Measurements from ENCODE around the gene LEO1.
"Not testable (repeated sequence)": the region's sequence is repeated elsewhere in the genome, so short reads cannot be mapped to it uniquely, and the experiment has no call there.

Gene LEO1

DNA sequence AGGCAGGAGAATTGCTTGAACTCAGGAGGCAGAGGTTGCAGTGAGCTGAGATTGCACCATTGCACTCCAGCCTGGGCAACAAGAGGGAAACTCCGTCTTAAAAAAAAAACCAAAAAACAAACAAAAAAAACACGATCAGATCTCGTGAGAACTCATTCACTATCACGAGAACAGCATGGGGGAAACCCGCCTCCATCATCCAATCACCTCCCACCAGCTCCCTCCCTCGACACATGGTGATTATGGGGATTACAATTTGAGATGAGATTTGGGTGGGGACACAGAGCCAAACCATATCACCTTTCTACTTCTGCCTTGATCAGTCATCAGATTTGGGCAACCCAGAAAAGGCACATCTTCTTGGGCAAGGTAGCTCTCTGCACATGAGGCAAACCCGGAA, 31.5 kb upstream of the LEO1 start:
- DNase-seq = not testable (repeated sequence)

DNA sequence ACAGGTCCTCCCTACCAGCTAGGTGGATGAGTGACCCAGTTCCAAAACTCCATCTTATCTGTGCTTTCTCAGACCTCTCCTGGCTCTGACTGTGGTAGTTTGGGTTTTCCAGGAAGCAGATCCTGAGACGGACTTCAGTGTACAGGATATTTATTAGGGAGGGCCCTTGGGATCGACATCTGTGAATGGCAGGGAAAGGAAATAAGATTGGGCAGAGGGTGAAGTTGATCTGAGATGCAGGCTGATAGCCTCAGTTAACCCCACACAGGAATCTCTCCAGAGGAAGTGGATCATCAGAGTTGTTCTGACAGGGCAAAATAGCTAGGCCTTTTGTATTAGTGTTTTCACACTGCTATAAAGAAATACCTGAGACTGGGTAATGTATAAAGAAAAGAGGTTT, 30.8 kb upstream of the LEO1 start:
- DNase-seq = no peak

DNA sequence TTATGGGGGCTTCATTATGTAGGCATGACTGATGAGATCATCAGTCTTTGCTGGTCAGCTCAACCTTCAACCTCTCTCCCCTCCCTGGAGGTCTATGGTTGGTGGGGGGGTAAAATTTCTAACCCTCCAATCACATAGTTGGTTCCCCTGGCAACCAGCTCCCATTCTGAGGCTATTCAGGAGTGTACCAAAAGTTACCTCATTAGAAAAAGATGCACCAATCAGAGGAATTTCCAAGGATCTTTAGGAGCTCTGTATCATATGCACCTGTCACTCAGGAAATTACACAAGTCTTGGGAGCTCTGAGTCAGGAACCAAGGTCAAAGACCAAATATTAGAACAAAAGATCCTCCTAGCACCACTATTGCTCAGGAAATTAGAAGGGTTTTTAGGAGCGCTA, 21.4 kb upstream of the LEO1 start:
- no peak for DNase-seq

DNA sequence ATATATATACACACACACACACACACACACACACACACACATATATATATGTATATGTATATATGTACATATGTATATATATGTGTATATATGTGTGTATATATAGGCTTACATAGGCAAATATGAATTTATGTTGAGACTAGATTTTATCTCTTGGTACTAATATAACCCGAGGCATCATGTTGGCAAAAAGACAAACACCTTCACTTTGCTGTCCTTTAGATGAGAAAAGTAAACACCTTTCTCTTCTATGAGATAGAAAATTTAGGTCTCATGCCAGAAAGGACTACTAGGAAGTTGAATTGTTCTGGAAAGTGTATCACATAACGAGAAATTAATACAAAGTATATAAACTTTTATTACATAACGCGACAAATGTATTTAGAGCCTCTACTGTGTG, 19.6 kb upstream of the LEO1 start:
- DNase-seq = no peak

DNA sequence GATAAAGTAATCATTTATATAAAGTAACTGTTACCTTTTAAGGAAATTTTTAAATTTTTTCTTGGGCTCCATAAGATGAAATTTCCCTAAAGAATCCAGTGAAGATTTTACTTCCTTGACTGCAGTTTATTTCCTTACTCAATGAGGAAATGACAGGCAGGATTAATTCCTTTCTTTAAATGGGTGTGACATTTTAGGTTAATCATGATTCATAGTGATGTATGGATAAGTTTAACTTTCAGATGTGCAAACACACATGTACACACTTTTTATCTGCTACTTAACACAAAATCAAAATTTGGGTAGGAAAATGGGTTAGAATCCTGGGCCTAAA, 11.2 kb upstream of the LEO1 start:
- no peak for DNase-seq

DNA sequence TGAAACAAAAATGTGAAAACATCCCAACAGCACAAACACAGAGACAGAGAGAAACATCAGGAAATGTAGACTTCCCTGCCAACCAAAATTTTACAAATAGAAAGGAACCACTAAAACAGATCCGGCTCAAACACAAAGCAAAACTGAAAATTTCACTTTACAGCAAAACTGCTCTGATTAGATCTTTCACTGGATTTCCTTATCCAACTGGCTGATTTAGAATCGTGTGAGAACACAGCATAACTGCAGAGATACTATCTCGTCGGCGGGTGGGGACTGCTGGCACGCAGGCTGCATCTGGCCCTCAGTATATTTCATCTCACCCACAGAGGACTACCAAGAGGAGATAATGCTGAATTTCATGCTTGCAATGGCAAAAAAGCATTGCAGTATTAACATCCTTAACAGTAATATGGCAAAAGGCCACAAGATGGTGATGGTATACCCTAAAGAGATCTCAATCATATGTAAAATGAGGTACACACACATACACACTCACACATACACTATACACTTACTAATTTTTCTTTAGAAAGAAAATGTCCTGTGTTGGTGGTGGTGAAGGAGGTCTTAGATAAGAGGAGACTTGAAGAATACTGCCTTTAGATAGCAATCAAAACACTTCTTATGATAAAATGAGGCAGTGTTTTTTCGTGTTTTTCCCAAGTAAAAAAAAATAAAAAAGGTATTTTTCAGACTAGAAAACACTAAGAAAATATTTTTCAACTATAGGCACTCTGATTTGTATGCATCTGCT, 10.6 kb upstream of the LEO1 start:
- DNase-seq = peak; percentile 2

DNA sequence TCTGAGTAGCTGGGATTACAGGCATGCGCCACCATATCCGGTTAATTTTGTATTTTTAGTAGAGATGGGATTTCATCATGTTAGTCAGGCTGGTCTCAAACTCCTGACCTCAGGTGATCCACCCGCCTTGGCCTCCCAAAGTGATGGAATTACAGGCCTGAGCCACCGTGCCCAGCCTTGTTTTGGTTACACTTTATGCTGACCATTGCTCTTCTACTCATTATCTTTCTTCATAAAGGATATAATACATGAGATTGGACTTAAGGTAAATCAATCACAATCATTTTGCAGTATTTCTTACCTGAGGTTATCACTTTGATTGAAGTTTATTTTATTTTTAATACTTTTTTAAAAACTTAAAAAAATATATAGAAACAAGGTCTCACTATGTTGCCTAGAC, 2.2 kb upstream of the LEO1 start:
- no peak for DNase-seq

DNA sequence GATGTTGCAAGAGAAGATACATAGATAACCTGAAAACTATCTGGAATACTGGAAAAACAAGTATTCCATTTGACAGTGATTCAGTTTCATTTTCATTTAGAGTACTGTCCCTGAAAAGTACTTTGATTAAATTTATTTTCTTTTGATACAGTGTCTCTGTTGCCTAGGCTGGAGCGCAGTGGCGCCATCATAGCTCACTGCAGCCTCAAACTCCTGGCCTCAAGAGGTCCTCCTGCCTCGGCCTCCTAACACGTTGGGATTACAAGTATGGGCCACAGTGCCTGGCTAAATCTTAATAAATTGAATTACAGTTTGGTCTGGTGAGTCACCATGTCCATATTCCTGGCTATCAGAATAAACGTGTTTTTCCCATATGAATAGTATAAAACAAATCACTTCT, 1.6 kb upstream of the LEO1 start:
- no peak for DNase-seq

DNA sequence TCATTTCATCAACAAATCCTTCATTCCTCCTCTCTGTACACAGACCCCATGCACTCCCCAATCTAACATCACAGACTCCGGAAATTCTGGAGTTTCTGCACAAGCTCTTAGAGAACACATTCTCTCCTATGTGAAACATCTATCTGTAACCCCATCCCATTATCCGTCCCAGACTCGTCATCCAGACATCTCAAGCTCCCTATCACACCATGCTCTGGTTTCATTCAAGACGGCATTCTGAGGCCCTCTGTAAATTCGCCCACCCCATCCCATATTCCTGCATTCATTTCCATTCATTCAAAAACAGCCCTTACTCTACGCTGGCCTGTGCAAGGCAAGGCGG, 575 bp downstream of the LEO1 start:
- DNase-seq = no peak

DNA sequence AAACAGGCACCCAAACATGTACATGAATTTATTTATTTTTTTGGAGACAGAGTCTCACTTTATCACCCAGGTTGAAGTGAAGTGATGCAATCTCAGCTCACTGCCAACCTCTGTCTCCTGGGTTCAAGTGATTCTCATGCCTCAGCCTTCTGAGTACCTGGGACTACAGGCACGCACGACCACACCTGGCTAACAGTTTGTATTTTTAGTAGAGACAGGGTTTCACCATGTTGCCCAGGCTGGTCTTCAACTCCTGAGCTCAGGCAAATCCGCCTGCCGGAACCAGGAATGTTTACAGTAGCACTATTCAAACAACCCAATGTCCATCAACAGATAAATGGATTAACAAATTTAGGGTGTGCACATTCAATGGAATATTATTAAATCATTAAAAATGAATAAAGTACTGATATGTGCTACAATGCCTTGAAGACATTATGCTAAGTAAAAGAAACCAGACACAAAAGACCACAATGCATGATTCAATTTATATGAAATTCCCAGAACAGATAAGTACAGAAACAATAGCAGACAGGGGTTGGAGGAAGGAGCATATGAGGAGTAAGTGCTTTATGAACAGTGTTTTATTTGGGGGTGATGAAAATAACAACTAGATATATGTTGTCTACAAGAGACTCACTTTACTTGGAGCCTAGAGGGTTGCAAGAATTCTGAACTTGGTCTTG, 1.3 kb downstream of the LEO1 start:
- DNase-seq = no peak

DNA sequence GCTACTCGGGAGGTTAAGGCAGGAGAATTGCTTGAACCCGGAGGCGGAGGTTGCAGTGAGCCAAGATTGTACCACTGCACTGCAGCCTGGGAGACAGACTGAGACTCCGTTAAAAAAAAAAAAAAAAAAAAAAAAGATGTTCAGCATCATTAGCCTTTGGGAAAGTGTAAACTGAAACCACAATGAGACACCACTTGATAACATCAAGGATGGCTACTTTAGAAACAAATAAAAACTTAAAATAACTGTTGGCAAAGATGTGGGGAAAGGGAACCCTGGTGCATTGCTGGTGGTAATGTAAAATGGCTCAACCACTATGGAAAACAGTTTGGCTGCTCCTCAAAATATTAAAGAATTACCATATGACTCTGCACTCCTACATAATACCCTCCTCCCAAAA, 1.9 kb downstream of the LEO1 start:
- no peak for DNase-seq

DNA sequence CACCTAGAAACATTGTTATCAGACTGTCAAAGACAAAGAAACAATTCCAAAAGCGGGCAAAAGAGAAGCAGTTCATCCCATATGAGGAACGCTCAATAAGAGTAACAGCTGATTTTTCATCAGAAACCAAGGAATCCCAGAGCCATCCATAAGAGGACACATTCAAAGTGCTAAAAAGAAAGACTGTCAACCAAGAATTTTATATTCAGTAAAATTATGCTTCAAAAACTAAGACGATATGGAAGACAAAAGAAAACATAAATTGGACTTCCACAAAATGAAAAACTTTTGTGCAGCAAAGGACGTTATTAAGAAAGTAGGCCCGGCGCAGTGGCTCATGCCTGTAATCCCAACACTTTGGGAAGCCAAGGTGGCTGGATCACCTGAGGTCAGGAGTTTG, 4.0 kb downstream of the LEO1 start:
- DNase-seq = no peak

DNA sequence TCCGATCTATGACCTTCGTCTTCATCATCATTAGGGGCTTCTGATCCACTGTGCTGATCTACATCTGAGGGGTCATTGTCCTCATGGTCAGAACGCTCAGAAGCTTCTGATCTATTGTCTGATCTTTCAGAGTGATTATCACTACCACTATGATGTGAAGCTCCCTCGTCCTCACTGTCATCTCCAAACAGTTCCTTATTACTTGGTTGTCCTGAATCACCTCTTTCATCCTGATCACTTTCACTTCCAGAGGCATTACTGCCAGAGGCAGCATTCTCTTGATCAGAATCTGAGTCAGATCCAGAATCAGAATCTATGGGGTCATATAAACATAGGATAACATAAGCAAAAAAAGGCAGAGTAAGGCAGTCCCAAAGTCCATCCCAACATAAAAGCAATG, 5.4 kb downstream of the LEO1 start:
- DNase-seq = no peak

DNA sequence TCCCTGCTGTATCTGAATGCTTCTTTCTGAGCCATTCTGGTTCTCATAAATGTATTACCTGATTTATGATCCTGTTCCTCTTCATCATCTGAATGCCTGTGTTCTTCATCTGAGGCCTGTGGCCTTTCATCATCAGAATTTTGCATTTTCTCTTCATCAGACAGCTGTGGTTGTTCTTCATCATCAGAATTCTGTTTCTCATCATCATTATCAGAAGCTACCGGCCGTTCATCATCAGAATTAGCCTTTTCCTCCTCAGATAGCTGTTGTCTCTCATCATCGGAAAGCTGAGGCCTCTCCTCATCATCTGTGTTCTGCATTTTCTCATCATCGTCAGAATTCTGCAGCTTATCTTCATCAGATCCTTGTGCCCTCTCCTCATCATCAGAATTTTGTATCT, 5.9 kb downstream of the LEO1 start:
- no peak for DNase-seq

DNA sequence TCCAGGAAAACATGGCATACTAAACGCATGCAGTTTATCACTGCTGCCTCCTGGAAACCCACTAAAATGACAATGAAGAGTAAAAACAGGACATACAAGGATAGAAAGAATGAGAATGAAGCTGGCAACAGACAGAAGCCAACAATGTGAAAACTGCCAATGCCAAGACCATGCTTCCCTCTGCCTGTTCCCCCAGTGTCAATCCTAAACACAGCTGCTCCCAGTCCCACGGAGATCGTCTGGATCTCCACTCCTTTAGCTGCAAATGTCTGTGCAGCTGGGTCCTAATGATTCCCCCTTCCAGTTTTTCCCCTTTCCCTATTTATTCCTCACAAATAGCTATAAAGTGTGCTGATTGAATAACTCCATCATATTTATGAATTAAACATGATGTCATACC, 16.1 kb downstream of the LEO1 start:
- no peak for DNase-seq

DNA sequence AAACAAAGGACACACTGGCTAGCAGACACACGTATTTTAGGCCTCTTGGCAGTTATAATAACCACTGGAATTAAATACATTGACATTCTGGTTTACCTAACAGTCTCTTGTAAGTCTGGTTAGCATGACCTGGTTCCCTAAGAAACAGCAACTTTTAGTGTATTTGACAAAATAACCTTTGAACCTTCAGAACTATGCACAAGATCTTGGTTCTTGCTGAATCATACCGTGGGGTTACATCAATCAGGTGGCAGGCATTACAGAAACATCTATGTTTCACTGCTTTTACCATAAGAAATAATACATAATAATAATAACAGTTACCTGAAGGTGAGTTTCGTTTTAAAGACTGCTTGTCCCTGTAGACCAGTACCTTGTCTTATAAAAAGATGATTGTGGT, 18.8 kb downstream of the LEO1 start:
- no peak for DNase-seq

DNA sequence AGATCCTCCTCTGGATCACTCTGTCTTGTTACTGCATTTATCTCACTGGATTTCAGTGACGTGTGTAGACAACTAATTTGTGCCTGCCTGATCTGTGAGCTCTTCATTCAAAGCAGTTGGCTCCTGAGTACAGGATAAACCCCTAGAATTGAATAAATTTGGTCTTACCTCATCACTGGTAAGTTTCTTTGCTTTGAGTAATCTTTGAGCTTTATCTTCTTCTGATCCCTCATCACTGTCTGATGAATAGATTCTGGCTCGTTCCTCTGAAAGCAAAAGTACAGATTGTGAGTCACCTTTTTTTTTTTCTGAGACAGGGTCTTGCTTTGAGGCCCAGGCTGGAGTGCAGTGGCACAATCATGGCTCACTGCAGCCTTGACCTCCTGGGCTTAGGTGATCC, 24.5 kb downstream of the LEO1 start:
- DNase-seq = no peak

DNA sequence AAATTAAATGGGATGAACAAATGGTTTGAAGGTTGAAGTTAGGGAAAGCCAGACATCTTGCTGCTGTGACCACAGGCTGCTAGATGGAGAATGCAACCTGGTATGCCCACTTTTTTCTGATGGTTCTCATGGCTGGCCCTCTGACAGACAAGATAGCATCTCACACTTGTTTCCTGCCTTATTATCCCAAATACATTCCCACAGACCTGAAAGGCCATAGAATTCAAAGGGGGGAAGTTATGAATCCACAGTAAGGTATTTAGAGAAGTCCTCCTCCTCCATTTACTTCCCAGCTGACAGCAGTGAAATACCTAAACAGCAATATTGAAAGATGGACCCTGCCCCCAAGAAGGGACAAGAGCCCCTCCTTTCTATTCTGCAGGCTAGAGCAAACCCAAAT, 32.4 kb downstream of the LEO1 start:
- no peak for DNase-seq

DNA sequence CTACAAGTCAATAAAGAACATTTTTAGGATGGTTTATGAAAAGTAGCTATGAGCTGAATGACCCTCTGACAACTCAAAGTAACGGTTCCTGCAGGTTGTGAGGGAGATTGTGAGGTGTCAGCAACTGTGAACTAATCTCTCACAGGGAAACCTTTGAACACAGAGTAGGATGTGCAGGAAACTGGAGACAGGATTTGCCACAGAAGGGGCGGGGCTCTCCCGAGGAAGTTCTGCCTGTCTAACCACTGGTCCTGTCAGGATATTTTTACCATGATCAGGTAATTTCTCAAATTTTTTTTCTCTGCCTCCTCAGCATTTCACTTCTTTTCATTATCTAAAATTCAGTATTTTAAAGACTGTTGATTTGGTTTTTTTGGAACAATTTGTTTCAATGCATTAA, 33.3 kb downstream of the LEO1 start:
- DNase-seq = no peak

DNA sequence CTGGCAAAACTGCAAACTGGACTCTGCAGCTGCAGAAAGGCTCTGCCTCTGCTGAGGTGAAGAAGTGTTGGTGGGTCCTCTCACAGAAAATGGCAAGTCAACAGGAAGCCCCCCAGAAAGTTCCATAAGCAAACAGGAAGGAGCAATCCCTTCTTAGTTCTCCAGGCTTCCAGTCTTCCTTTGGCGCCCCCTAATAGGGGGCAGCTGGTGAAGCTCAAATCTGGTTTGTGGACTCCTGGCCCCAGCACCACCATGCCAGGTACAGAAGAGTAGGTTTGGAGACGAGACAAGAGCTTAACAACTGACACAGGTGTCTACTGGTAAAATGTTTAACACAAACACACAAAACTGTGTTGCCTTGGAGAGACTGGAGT, 35.5 kb downstream of the LEO1 start:
- DNase-seq = no peak

DNA sequence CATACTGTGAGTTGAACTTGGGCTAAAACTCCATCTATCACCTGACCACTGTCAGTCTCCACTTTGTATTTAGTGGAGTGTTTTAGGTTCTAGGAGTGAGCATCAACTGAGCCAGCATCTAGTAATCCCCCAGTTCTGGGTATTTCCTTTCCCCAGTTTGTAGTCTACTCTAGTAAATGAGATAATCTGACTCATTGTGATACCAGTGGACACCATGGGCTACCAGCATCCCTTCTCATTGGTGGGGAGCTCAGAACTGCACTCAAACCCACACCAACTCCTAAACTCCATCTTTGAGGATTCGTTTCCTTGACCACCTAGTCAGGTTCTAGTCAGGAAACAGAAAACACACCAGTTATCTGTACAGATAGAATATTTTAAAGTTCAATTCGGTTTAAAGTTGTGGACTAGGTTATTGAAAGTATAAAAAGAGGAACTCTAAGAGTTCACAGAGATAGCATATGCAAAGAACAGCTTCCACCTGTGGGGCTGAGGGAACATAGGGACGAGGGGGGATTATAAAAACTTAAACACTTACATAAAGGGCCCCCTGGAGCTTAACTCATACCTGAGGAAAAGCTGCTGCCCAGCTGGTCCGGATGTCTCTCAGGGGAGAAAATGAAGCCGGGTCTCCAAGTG, 36.0 kb downstream of the LEO1 start:
- DNase-seq = no peak

DNA sequence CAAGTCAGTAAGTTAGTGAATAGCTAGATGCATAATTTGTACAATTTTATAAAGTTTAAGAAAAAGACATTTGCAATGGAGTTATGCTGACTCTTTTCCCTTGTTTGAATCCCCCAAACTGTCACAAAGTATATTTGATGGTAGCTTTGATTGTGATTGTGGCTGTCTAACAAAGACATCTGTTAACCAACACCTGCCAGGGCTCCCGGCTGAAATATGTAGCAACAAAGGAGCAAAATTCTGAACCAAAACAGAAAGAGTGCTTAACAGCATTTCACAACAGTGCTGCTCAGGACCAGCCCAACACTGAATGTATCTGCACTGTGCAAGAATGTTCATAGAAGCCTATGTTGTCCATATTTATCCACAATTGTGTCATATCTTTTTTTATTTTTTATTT, 39.4 kb downstream of the LEO1 start:
- no peak for DNase-seq

DNA sequence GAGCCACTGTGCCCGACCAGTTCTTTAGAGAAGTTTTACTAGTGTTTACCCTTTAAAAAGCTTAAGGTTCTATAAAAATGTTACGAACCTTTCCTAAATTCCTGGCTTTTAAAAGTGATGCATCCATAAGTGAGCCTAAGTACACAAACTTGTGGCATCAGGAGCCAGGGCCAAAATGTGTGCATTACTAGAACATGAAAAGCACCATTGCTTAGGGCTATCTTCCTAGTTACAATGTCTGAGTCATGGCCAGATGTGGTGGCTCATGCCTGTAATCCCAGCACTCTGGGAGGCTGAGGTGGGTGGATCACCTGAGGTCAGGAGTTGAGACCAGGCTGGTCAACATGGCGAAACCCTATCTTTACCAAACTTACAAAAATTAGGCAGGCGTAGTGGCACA, 39.9 kb downstream of the LEO1 start:
- DNase-seq = no peak

DNA sequence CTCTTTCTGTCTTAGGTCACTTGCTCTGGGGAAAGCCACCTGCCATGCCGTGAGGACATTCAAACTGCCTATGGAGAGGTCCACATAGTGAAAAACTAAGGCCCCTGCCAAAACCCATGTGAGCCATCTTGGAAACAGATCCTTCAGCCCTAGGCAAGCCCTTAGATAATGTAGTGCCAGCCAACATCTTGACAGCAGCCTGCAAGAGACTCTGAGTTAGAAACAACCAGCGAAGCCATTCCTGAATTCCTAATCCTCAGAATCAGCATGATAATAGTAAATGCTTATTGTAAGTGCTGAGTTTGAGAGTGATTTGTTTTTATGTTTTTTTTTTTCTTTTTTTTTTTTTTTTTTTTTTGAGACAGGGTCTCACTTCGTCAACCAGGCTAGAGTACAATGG, 40.6 kb downstream of the LEO1 start:
- no peak for DNase-seq

DNA sequence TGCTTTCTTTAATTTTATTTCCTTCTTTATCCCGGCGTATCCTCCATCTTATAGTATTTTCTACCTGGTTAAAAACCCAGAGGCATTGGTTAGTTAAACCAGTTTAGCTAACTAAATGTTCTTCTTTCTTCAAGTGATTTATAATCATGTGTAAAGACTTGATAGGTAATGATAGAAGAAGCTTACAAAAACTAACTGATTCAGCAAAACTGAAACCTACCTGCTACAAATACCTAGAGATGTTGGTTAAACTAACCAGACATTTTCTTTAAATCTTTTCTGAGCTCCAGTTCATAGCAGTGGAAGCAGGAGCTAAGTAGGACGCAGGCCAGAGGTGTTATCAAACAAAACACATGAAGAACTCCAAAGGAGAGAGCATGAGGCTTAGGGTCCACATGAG, 44.8 kb downstream of the LEO1 start:
- no peak for DNase-seq
